Stimulated activated CD4-positive, alpha-beta T cell treated with anti-CD3 and anti-CD28 coated beads, Interleukin-15, amount 100 ng/mL, for 48 hours (primary cell): Measurements from ENCODE around the gene CTNNA2.
A peak's percentile ranks its signal among the peaks of the same experiment; 100 is the strongest.

ENCODE experiments used
- DNase-seq, 2 donors: peaks; one replicate each; pipeline ENCODE4 v3.0.0-alpha.2; 2020; ENCODE audit warnings: low read depth in 2 of 2

The CTNNA2 gene

DNA sequence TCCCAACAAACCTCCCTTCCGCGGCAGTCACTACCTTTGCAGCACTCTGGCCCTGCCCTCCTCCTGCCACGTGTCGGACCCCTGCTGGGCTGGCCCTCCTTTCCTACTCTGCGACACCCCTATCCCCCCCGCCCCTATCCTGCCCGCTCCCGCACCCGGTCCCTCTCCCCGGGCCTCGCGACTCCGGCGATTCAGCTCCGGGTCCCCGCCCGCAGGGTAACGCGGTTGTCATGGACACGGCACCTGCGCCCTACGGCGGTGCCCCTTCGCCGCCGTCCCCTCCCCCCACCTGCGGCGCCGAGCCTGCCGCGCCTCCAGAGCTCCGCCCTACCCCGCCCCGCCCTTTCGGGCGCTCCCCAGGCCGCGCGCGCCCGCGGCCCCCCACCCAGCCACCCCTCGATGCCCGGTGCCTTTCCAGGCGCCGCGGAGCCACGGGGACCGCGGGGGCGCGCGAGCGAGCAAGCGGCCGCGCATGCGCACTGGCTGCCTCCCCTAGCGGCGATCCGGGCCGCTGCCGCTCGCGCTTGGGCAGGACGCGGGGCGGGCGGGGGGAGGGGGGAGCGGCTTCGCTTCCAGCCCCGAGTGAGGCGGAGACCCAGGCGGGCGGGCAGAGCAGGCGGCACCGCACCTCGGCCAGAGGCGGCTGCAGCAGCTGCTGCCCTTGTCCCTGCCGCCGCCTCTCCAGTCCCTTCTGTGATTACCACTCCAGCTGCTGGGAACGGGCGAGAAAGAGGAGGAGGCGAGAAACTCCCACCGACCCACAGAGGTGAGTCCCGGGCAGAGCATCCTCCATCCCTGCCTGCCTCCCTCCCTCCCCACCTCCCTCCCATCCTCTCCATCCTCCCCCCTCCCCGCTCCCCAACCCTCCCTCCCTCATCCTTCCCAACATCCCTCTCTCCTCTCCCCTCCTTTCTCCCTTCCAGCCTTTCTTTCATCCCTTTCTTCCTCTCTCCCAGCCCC, at the start of gene CTNNA2:
CTNNA2 (plus strand) TSS at position 610 of the 960 bp plus-strand sequence.
- DNase-seq, result peak in 1 of 2 donors; percentile 3

DNA sequence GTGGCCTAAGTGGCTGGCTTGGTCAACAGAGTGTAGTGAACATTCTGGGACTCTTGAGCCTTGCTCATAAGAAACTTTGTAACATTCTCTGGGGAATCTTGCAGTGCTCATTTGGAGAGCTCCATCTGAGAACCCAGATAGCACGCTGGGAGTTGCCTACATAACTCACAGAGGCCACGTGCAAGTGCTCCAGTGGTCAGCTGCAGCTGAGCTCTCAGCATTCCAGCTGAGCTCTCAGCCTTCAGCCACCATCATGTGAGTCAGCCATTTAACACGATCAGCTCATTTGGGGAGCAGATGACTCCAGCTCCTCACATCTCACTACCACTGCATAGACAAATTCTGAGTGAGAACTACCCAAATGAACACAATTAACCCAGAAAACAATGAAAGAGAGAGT, 25.5 kb upstream of the CTNNA2 start:
- no peak for DNase-seq

GRCh38 chr2:79511320-79511951, 1.4 kb upstream of the CTNNA2 start:
- no peak for DNase-seq

- DNase-seq, result no peak
Measured at GRCh38 chr2:79513711-79514110, 860 bp downstream of the CTNNA2 start.

DNA sequence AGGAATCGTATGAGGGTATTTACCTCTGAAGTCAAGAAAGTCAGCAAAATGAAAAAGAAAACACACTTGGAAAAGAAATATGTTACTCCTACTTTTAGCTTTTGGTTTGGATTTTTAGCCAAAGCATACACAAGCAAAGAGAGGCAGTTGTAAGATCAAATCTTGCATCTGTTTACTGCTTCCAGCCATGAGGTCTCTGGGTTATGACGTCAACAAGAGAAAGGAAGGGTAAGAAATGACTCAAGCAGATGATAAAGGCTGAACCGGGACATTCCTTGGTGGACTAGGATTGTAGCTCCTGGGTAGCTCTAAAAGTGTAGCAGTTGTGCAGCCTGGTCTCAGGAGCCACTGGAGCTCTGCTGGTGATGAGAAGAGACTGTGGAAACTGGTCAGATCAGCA, 16.8 kb downstream of the CTNNA2 start:
- DNase-seq, result no peak

DNA sequence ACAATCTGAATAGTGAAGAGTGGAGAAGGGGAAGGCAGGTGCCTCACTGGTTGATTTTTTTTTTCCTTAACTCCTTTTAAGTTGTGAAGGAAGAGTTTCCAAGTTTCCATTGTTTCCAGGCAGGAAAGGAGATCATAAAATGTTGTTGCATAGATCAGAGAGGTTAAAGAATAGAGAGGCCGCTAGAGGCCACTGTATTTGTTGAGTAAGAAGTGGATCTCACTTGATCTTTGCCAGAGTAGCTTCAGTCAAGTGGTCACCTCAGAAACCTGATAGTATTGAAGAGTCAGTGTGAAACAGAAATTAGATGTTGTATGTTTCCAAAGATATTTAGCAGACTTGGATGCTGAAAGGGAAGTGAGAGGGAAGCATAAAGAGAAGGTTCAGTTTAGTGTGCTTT, 17.6 kb downstream of the CTNNA2 start:
- no peak for DNase-seq

- no peak for DNase-seq
Measured at GRCh38 chr2:79547568-79547967, 34.7 kb downstream of the CTNNA2 start.

GRCh38 chr2:79552653-79553052, 39.8 kb downstream of the CTNNA2 start:
- no peak for DNase-seq

DNA sequence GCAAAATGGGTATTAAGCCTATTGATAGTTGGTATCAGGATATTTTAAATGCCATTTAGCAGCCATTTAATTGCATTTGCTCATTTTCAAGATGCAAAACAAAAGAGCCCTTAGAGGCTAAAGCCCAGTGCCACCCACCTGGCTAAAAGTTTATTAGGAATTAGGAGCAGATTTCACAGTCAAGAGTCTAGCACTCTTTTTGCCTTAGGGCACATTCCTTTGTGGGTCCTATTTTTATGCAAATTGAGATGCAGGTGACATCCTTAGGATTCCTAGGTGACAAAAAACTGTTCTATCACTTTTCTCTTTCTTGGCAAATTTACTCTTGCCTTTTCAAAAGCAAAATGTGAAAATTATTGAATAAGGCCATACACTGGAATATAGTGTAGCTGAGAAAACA, 42.0 kb downstream of the CTNNA2 start:
- DNase-seq, result no peak

DNA sequence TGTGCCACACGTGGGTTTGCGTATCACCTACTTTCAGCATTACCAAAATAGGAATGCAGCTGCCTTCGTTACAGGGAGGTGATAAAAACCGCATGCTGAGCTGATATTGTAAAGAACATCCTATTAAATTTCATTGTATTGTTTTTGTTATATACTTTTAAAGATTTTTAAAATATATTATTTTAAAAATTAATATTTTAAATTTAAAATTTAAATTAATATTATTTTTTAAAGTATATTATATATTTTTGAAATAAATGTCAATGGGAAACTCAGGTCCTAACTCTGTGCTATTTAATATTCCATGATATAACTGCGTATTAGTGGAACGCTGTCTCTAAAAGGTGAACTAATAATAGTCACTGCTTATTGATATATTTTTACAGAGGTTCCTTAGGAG, 51.2 kb downstream of the CTNNA2 start:
- no peak for DNase-seq

DNA sequence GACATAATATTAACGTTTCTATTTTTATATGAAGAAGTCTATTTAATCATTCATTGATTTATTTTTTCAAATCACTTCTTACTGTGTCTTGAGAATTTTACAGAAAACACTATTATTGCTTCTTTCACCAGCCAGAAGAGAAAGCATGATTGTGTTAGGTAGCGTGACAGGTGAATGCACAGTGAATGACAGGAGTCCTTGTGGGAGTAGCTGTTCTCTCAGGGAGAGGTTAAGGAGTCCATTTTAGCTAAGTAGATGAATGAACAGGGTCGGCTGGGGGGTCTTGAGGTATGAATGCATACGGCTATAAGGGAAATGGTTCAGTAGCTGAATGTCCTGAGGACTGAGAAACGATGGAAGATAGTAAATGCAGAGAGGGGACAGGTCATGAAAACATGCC, 56.2 kb downstream of the CTNNA2 start:
- no peak for DNase-seq

DNA sequence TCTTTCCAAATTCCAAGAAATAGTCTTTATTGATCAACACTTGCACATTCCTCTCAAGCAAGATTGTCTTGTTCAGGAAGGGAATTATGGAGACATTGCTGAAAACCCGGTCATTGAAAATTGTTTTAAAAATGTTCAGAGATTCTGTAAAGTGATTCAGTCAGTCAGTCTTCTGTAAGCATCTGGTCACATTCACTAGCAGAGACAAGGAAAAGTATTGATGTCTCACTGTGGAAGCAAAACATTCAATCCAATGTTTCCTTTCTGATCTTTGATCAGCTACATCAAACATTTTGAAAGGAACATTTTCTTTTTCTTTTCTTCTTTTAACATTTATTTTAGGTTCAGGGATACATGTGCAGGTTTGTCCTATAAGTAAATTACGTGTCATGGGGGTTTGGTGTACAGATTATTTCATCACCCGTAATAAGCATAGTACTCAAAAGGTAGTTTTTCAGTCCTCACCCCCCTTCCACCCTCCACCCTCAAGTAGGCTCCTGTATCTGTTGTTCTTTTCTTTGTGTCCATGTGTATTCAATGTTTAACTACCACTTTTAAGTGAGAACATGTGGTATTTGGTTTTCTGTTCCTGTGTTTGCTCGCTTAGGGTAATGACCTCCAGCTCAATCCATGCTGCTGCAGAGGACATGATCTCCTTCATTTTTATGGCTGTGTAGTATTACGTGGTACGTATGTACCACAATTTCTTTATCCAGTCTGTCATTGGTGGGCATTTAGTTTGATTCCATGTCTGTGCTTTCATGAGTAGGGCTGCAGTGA, 61.2 kb downstream of the CTNNA2 start:
- no peak for DNase-seq

DNA sequence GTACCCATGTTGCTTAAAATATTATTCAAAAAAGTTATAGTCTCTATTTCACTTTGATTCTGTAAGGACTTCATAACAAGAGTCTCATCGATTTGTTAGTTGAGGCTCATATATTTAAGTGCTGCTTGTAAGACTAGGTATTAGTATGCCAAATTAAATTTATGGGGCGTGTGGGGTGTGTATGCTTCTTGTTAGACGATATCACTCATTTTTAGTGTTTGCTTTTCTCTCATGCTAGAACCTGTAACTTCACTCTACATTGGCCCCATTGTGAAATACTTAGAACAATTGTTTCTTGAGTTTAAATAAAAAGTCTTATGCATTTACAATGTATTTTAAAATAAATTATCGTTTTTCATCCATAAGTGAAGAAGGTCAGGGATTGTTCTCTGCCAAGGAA, 63.6 kb downstream of the CTNNA2 start:
- DNase-seq, result no peak

DNA sequence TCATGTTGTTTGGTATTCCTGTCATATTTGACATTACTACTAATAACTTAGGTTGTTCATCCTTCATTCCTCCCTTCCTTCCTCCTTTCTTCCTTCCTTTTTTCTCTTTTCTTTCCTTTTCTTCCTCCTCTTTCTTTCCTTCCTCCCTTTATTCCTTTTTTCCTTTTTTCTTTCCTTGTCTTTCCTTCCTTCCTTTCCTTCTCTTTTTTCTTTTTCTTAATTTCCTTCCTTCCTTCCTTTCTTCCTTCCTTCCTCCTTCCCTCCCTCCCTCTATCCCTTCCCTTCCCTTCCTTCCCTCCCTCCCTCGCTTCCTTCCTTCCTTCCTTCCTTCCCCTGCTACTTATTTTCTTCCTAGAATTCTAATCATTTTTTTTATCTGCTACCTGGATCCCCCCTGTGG, 66.1 kb downstream of the CTNNA2 start:
- no peak for DNase-seq

- no peak for DNase-seq
Measured at GRCh38 chr2:79580175-79580574, 67.3 kb downstream of the CTNNA2 start.

DNA sequence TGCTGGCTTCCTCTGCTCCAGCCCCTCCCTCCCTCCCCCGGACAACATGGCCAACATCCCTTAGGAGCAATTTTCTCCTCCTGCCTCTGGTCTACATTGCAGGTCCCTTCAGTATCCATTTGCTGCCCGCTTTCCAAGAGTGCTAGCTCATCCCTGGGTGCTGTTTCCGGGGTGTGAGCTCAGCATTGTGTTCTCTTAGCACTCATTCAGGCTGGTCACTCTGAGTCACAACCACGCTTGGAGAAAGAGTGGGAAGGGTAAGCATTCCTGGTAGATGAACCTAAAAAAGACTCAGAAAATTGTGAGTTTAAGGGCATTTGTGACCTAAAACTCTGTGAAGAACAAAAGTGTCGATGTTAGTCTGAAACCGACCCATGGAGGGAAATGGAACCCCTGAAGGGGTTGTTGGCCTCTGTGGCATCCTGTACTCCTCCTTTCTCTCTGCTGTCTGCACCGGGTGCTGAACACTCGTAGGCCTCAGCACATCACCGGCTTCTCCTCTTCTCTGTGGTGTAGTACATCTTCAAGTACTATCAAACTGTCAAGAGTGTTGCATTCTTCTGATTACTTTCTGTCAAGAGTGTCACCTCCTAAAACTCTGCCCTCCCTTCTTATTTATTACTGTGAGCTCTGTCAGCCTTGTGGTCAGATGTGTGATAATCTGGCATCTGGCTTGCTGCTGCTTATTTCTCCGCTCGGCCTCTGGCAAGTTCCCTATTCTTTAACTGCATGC, 73.0 kb downstream of the CTNNA2 start:
- DNase-seq, result no peak

GRCh38 chr2:79591281-79591680, 78.4 kb downstream of the CTNNA2 start:
- DNase-seq, result no peak

GRCh38 chr2:79593237-79593867, 80.5 kb downstream of the CTNNA2 start:
- DNase-seq, result no peak

DNA sequence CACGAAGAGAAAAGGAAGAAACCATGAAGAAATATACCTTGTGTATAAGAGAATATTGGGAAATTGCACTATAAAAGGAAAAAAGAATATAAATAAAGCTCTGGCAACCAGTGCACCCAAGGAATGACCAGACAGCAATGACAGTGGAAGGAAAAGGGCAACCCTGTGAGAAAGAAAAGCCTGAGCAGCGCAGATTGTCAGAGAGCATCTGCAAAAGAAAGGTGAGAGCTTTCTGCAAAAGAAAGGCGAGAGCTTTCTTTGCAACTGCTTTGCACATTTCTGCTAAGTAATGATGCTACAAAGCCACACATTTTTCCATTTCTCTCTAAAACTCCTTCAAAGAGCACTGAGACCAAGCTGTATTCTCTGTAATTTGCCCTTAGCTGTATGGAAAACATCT, 83.6 kb downstream of the CTNNA2 start:
- no peak for DNase-seq

DNA sequence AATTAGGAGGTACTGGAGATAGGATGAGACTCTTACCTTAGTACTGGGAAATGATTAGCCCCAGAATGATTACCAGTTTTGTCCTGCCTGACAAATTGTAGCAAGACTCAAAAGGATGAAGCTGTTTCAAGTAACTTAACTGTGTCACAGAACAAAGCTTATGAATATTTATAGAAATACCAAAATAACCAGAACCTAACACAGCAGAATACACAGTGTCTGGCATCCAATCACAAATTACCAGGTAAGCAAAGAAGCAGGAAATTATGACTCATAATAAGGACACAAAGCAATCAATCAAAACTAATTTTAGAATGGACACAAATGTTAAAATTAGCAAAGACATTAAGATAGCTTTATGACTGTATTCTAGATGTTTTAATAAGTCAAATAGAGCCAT, 91.9 kb downstream of the CTNNA2 start:
- DNase-seq, result no peak

GRCh38 chr2:79611448-79612016, 98.7 kb downstream of the CTNNA2 start:
- DNase-seq, result no peak
